Endodermal cell (in vitro differentiated cells): Measurements from ENCODE around the gene ARHGAP21. TPM values are rescaled to one million over a fixed set of nuclear protein-coding genes. Genes with fewer than 3 reads are reported as not detected.

Source experiments
- DNase-seq: peaks from one replicate; pipeline ENCODE4 v3.0.0-alpha.2; 2017
- H3K27ac ChIP-seq: 2 replicates; pipeline ENCODE4 v1.5.1; 2013; ENCODE audit warnings: mild to moderate bottlenecking, low read depth, low read length, moderate library complexity
- H3K27me3 ChIP-seq: 2 replicates; pipeline ENCODE4 v1.6.1; 2013; ENCODE audit warnings: mild to moderate bottlenecking, low read length, moderate library complexity; ENCODE audit not compliant: insufficient read depth, control insufficient read depth, poor library complexity, severe bottlenecking
- H3K36me3 ChIP-seq: 2 replicates; pipeline ENCODE4 v1.7.0; 2013; ENCODE audit warnings: mild to moderate bottlenecking, low read length, moderate library complexity; ENCODE audit not compliant: control insufficient read depth, insufficient read depth
- H3K4me1 ChIP-seq: one replicate; pipeline ENCODE4 v1.7.0; 2013; ENCODE audit warnings: low read length; ENCODE audit not compliant: control insufficient read depth, insufficient read depth
- H3K4me3 ChIP-seq: 2 replicates; pipeline ENCODE4 v1.5.1; 2013; ENCODE audit warnings: mild to moderate bottlenecking, low read length, moderate library complexity
- H3K9ac ChIP-seq: 2 replicates; pipeline ENCODE4 v1.6.1; 2013; ENCODE audit warnings: mild to moderate bottlenecking, low read length, moderate library complexity; ENCODE audit not compliant: poor library complexity, severe bottlenecking; ENCODE audit errors: extremely low read depth
- H3K9me3 ChIP-seq: 2 replicates; pipeline ENCODE4 v1.6.1; 2013; ENCODE audit warnings: mild to moderate bottlenecking, low read length, moderate library complexity; ENCODE audit not compliant: control insufficient read depth
- H3K27ac Mint-ChIP-seq: 2 replicates; pipeline ENCODE4 v1.8.0; 2020; ENCODE audit warnings: mixed read lengths
- H3K27me3 Mint-ChIP-seq: 2 replicates; pipeline ENCODE4 v1.8.0; 2021; ENCODE audit warnings: mild to moderate bottlenecking, mixed read lengths; ENCODE audit not compliant: insufficient read depth
- H3K36me3 Mint-ChIP-seq: 2 replicates; pipeline ENCODE4 v1.8.0; 2020; ENCODE audit warnings: low read depth, mixed read lengths
- H3K4me1 Mint-ChIP-seq: 2 replicates; pipeline ENCODE4 v1.8.0; 2020; ENCODE audit warnings: mixed read lengths
- H3K4me3 Mint-ChIP-seq: 2 replicates; pipeline ENCODE4 v1.8.0; 2020; ENCODE audit warnings: mild to moderate bottlenecking, moderate library complexity, mixed read lengths
- H3K9me3 Mint-ChIP-seq: 2 replicates; pipeline ENCODE4 v1.8.0; 2020; ENCODE audit warnings: mild to moderate bottlenecking, mixed read lengths
- WGBS, 2 experiments: methylation state at CpG; one replicate each; pipeline versions ENCODE4 v1.1.5 to v1.1.7; 2013; ENCODE audit warnings: missing lambda C conversion rate in 2 of 2, mixed read lengths in 1 of 2; ENCODE audit not compliant: insufficient coverage in 1 of 2, insufficient read length in 1 of 2; 5-methylcytosine and 5-hydroxymethylcytosine counted together
- total RNA-seq, 2 donors: library from RNA; stranded (reverse); fragmentation: NEBNext Ultra II Directional in 1 of 2; extraction: Animal tissue kit (Norgen Biotek cat#: 25700) in 1 of 2; gene quantifications; 2 replicates in 1 of 2; 3 replicates in 1 of 2; pipeline ENCODE4 v1.2.1, GENCODE V29; 2021
- TF ChIP-seq, protein P1 (sequence below): fragments of 200-600 bp; sonication (generic); conservative IDR thresholded peaks from 2 replicates; pipeline ENCODE4 v1.5.0; 2021; ENCODE audit warnings: antibody characterized with exemption, mild to moderate bottlenecking

ARHGAP21 gene
- total RNA-seq, 2 donors from 2014 or later, result 51.6 to 69.7 TPM

GRCh38 chr10:24642921-24643678 lies 80.6 kb downstream of the ARHGAP21 start:
- Mint-ChIP-seq H3K9me3 (no peaks in the 10 kb centered on the region), H3K36me3 (peaks cover 3% of the 10 kb centered on the region), H3K4me1 (no peaks in the 10 kb centered on the region), H3K27me3 (no peaks in the 10 kb centered on the region), H3K4me3 (no peak overlapping the region), H3K27ac (no peak overlapping the region)
- WGBS, 2 experiments, result 75 to 78% methylated on average over 6 of the region's 6 CpGs
- no peak for DNase-seq
- no peaks in the 10 kb centered on the region for H3K36me3 ChIP-seq
- H3K4me1 ChIP-seq, result no peaks in the 10 kb centered on the region
- H3K9ac ChIP-seq, result no peak overlapping the region
- TF ChIP-seq, protein P1, sequence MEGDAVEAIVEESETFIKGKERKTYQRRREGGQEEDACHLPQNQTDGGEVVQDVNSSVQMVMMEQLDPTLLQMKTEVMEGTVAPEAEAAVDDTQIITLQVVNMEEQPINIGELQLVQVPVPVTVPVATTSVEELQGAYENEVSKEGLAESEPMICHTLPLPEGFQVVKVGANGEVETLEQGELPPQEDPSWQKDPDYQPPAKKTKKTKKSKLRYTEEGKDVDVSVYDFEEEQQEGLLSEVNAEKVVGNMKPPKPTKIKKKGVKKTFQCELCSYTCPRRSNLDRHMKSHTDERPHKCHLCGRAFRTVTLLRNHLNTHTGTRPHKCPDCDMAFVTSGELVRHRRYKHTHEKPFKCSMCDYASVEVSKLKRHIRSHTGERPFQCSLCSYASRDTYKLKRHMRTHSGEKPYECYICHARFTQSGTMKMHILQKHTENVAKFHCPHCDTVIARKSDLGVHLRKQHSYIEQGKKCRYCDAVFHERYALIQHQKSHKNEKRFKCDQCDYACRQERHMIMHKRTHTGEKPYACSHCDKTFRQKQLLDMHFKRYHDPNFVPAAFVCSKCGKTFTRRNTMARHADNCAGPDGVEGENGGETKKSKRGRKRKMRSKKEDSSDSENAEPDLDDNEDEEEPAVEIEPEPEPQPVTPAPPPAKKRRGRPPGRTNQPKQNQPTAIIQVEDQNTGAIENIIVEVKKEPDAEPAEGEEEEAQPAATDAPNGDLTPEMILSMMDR, result peak; percentile 80
- H3K27ac ChIP-seq, result no peak overlapping the region
- H3K9me3 ChIP-seq, result no peaks in the 10 kb centered on the region
- H3K4me3 ChIP-seq, result no peak overlapping the region
- H3K27me3 ChIP-seq, result no peaks in the 10 kb centered on the region

- TF ChIP-seq, protein P1, result no peak
- Mint-ChIP-seq H3K9me3 (no peaks in the 10 kb centered on the region), H3K27me3 (no peaks in the 10 kb centered on the region), H3K4me3 (no peak overlapping the region), H3K4me1 (no peaks in the 10 kb centered on the region), H3K36me3 (no peaks in the 10 kb centered on the region), H3K27ac (no peak overlapping the region)
- Histone ChIP-seq H3K36me3 (peaks cover 6% of the 10 kb centered on the region), H3K4me1 (no peaks in the 10 kb centered on the region), H3K9me3 (no peaks in the 10 kb centered on the region), H3K27me3 (no peaks in the 10 kb centered on the region), H3K4me3 (no peak overlapping the region), H3K27ac (no peak overlapping the region), H3K9ac (no peak overlapping the region)
- WGBS, 2 experiments, result no CpG with 5 or more reads among the region's 1 CpG
- DNase-seq, result no peak
Observed at GRCh38 chr10:24639124-24639523, 84.6 kb downstream of the ARHGAP21 start.

- H3K27ac ChIP-seq, result no peak overlapping the region
- H3K4me1 ChIP-seq, result no peaks in the 10 kb centered on the region
- WGBS, 2 experiments, result 92 to 100% methylated on average over 1 to 4 of the region's 4 CpGs
- Mint-ChIP-seq H3K27me3 (no peaks in the 10 kb centered on the region), H3K27ac (no peak overlapping the region), H3K4me3 (no peak overlapping the region), H3K36me3 (peaks cover 10% of the 10 kb centered on the region), H3K9me3 (no peaks in the 10 kb centered on the region), H3K4me1 (peaks cover 8% of the 10 kb centered on the region)
- TF ChIP-seq, protein P1, result no peak
- H3K27me3 ChIP-seq, result no peaks in the 10 kb centered on the region
- H3K9me3 ChIP-seq, result no peaks in the 10 kb centered on the region
- no peak overlapping the region for H3K4me3 ChIP-seq
- no peak for DNase-seq
- H3K9ac ChIP-seq, result no peak overlapping the region
- peaks cover 20% of the 10 kb centered on the region for H3K36me3 ChIP-seq
Observed at GRCh38 chr10:24625778-24626177, 97.9 kb downstream of the ARHGAP21 start.
